Upper lobe of right lung (tissue), 1 donor: Measurements from ENCODE around the gene PTPRS. TPM values are rescaled to one million over a fixed set of nuclear protein-coding genes. Genes with fewer than 3 reads are reported as not detected.
A peak's percentile ranks its signal among the peaks of the same experiment; 100 is the strongest.

Experiments used
- ATAC-seq: fragments of 200-7000 bp; cut with Tn5 transposase; one replicate; pipeline ENCODE4 v1.9.1; 2020; ENCODE audit warnings: mild to moderate bottlenecking, moderate library complexity
- DNase-seq: peaks from one replicate; pipeline ENCODE4 v3.0.0-alpha.2; 2020
- H3K27ac ChIP-seq: fragments of 200-600 bp; one replicate; pipeline ENCODE4 v1.8.0; 2022
- H3K27me3 ChIP-seq: fragments of 200-600 bp; one replicate; pipeline ENCODE4 v1.8.0; 2022; ENCODE audit warnings: mild to moderate bottlenecking
- H3K36me3 ChIP-seq: fragments of 200-600 bp; one replicate; pipeline ENCODE4 v1.8.0; 2022
- H3K4me1 ChIP-seq: fragments of 200-600 bp; one replicate; pipeline ENCODE4 v1.8.0; 2022
- H3K4me3 ChIP-seq: fragments of 200-600 bp; one replicate; pipeline ENCODE4 v1.8.0; 2022; ENCODE audit warnings: mild to moderate bottlenecking
- H3K9me3 ChIP-seq: fragments of 200-600 bp; one replicate; pipeline ENCODE4 v1.8.0; 2022
- intact Hi-C: fragments of 100-400 bp; cut with DNase I; formaldehyde crosslinking; loops from one replicate; pipeline ENCODE4 v1.11.0; 2022
- total RNA-seq: library from RNA; stranded (reverse); fragmentation: NEBNext Ultra II Directional; extraction: Animal tissue kit (Norgen Biotek cat#: 25700); gene quantifications from one replicate; pipeline ENCODE4 v1.2.1, GENCODE V29; 2021
- TF ChIP-seq, protein P1 (sequence below): fragments of 200-600 bp; IDR thresholded peaks from one replicate; pipeline ENCODE4 v1.8.0; 2022; ENCODE audit warnings: antibody characterized with exemption
- donor health status: DM: no; HTN: yes; CAD: no; lungs with severe emphysema.

The PTPRS gene
- total RNA-seq, 1 donor from 2014 or later: 131 TPM

DNA sequence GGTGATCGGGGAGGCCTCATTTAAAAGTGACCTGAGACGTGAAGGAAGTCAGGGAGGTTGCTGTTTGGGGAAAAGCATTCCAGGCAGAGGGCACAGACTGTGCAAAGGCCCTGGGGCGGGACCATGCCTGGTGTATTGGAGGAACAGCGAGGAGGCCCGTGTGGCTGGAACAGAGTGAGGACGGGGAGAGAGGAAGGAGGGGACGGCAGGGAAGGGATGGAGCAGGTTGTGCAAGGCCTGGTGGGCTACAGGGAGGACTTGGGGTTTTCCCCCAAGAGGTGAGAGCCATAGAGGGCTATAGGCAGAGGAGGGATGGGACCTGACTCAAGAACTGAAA is 17.2 kb downstream of the PTPRS start:
- Histone ChIP-seq H3K27ac (no peak overlapping the region), H3K4me1 (peaks cover 2% of the 10 kb centered on the region), H3K4me3 (no peak overlapping the region), H3K27me3 (peaks cover 23% of the 10 kb centered on the region), H3K9me3 (no peaks in the 10 kb centered on the region), H3K36me3 (no peaks in the 10 kb centered on the region)
- ATAC-seq (no peak), DNase-seq (no peak)
- TF ChIP-seq, protein P1, sequence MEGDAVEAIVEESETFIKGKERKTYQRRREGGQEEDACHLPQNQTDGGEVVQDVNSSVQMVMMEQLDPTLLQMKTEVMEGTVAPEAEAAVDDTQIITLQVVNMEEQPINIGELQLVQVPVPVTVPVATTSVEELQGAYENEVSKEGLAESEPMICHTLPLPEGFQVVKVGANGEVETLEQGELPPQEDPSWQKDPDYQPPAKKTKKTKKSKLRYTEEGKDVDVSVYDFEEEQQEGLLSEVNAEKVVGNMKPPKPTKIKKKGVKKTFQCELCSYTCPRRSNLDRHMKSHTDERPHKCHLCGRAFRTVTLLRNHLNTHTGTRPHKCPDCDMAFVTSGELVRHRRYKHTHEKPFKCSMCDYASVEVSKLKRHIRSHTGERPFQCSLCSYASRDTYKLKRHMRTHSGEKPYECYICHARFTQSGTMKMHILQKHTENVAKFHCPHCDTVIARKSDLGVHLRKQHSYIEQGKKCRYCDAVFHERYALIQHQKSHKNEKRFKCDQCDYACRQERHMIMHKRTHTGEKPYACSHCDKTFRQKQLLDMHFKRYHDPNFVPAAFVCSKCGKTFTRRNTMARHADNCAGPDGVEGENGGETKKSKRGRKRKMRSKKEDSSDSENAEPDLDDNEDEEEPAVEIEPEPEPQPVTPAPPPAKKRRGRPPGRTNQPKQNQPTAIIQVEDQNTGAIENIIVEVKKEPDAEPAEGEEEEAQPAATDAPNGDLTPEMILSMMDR: no peak
- intact Hi-C loops: no loop called here

DNA sequence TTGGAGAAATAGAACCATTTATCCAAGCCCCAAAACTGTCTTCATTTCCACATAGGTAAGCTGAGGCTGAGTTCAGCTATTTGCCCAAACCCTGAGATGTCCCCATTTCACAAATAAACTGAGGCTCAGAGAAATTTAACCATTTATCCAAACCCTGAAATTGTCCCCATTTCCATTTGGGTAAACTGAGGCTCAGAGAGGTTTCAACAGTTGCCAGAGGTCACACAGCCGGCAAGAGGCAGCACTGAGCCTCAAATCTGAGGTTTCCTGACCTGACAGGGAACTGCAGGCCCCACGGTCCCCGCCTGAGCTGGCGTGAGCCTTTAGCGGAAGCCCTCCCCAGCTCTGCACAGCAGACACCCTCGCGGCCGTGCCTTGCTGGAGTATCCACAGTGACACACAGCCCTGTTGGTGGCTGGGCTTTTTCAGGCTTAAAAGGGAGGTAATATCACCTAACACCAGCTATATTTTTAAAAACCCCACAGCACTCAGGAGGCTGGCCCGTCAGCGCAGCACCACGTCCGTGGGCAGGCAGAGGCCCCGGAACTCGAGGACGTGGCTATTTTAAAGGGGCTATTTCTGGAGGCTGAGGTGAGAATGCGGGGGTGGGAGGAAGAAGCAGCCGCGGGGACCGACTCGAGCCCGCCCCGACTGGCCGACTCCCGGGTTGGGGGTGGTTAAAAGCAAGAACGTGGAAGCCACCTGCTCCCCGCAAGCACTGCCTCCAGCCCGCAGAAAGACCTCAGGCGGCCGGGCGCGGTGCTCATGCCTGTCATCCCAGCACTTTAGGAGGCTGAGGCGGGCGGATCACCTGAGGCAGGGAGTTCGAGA is 18.5 kb downstream of the PTPRS start:
- Histone ChIP-seq H3K27me3 (peaks cover 23% of the 10 kb centered on the region), H3K4me3 (no peak overlapping the region), H3K9me3 (no peaks in the 10 kb centered on the region), H3K36me3 (no peaks in the 10 kb centered on the region), H3K27ac (no peak overlapping the region), H3K4me1 (peaks cover 2% of the 10 kb centered on the region)
- intact Hi-C loops: no loop called here
- DNase-seq: no peak
- TF ChIP-seq, protein P1: no peak
- peak; percentile 39 for ATAC-seq

DNA sequence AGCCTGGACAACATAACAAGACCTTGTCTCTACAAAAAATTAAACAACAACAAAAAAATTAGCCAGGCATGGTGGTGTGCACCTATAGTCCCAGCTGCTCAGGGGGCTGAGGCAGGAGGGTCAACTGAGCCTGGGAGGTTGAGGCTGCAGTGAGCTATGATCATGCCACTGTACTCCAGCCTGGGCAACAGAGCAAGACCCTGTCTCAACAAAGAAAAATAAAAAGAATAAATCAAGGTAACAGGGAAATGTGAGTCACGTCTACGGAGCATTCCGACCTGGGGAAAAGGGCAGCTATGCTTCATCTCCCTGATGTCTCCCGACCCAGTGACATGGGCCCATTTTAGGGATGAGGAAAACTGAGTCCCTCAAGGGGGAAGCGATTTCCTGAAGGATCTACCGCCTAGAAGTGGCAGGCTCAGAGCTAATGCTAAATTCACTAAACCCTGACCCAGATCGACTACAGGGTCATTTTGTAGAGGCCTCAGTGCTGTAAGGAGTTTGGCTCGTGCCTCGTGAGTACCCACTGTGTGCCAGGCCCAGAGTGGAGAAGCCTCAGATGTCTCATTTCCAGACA is 19.5 kb downstream of the PTPRS start:
- Histone ChIP-seq H3K36me3 (no peaks in the 10 kb centered on the region), H3K27ac (no peak overlapping the region), H3K9me3 (no peaks in the 10 kb centered on the region), H3K4me3 (no peak overlapping the region), H3K27me3 (peaks cover 23% of the 10 kb centered on the region), H3K4me1 (peaks cover 2% of the 10 kb centered on the region)
- TF ChIP-seq, protein P1: no peak
- ATAC-seq: no peak
- DNase-seq: no peak
- intact Hi-C loops: no loop called here

DNA sequence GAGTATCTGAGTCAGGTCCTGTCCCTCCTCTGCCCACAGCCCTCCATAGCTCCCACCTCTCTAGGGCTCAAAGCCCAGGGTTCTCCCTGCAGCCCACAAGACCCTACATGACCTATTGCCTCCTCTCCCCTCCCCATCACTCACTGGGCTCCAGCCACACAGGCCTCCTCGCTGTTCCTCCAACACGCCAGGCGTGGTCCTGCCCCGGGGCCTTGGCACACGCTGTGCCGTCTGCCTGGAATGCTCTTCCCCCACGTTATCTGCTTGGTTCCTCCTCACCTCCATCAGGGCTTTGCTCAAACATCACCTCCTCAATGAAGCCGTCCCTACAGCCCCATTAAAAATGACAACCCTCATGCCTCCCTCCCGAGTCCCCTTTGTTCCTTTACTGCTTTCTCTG is 21.1 kb downstream of the PTPRS start:
- DNase-seq (no peak), ATAC-seq (no peak)
- peaks cover 2% of the 10 kb centered on the region for H3K4me1 ChIP-seq
- H3K4me3 ChIP-seq: no peak overlapping the region
- no peaks in the 10 kb centered on the region for H3K9me3 ChIP-seq
- H3K36me3 ChIP-seq: no peaks in the 10 kb centered on the region
- peaks cover 23% of the 10 kb centered on the region for H3K27me3 ChIP-seq
- TF ChIP-seq, protein P1: no peak
- intact Hi-C loops: no loop called here
- H3K27ac ChIP-seq: no peak overlapping the region

DNA sequence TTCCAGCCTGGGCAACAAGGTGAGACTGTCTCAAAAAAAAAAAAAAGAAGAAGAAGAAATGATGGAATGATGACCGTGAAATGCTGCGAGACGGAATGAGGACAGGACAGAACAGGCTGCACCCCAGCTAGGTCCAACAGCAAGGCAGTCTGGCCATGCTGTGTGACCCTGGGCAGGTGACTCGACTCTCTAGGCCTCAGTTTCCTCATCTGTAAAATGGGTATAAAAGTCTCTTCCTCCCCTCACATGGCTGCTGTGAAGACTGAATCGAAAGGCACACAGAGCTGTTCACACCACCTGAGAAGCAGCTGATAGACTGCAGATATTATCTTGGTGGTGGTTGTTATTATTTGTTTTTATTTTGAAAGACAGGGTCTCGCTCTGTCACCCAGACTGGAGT is 22.3 kb downstream of the PTPRS start:
- ATAC-seq (no peak), DNase-seq (no peak)
- Histone ChIP-seq H3K4me3 (no peak overlapping the region), H3K36me3 (no peaks in the 10 kb centered on the region), H3K4me1 (peaks cover 2% of the 10 kb centered on the region), H3K27ac (no peak overlapping the region), H3K27me3 (peaks cover 23% of the 10 kb centered on the region), H3K9me3 (no peaks in the 10 kb centered on the region)
- TF ChIP-seq, protein P1: no peak
- intact Hi-C loops: no loop called here
